GM20431 (cell line): ENCODE measurements around the gene PTPRG.

Source experiments
- in situ Hi-C: fragments of 300-500 bp; cut with MseI, MboI; formaldehyde crosslinking; loops from one replicate; pipeline ENCODE4 v1.15.0; 2020; ENCODE audit warnings: low sequenced_read_pairs; ENCODE audit not compliant: unreplicated experiment

The PTPRG gene

GRCh38 chr3:62101488-62101887 is 540.1 kb downstream of the PTPRG start:
- in situ Hi-C loops: no loop called here

DNA sequence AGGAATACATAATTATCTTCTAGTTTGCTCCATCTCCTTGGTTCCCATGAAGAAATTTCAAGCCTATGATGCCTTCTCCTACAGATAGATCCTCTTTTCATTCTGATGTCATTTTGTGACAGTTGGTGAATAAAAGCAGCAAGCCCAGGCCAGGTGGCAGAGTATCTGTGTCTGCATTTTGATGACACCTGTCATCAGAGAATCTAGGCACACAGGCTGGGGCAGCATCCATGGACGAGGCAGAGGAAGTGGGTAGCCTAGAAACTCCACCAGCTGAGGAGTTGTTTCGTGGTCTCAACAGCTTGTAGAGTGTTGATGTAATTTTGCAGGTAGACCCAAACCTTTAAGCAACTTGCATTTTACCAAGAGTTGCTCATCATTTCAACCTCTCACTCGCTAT is 542.2 kb downstream of the PTPRG start:
- in situ Hi-C loops: no loop called here

- in situ Hi-C loops: no loop called here
Measured at GRCh38 chr3:62109534-62109933, 548.2 kb downstream of the PTPRG start.

DNA sequence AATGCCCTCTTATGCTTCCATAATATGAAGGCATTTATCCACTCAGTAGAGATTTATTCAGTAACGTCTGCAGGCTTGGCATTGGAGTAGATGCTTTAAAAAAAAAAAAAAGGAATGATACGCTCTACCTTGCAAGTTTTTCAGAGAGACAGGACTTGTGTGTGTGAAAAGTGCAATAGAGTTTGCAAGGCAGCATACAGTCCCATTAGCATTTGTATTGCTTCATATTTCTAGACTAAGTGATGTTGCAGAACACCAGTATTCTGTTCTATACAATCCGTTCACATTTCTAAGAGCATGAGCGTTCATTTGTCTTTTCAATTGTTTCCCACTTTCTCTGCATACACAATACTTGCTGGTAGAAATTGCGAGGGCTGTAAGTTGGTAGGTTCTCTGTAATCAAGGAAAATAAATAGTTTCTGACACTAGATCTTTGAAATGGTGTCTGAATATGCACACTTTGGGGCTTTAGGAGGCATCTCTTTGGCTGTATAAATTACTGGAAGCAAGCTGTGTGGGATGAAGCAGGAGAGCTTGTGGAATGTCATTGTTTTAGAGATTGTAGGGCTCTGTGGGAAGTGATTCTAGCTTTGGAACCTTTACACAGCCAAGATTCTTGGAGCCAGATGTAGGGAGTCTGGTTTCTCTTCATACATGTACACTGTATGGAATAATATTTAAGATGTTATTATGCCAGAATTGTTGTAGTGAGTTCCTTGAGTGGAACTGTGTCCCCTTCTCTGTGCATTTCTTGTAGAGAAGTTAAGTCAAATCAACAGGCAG is 549.3 kb downstream of the PTPRG start:
- in situ Hi-C loops: no loop called here

DNA sequence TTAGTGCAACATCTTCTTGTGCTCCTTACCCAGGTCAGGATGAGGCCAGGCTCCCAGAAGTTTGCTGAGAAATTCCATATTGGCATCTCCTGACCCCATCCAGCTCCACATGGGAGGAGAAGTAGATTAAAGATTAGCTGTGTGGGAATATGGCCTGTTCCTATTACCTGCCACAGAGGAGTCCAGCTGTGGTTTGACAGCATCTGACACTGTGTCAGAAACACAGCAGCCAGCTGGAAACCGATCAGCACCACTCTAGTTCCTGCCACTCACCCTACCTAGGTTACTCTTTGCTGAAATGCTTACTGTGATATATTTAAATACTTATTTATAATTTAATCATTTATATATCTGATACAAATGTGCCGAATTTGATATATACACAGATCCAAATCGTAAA is 551.7 kb downstream of the PTPRG start:
- in situ Hi-C loops: no loop called here

DNA sequence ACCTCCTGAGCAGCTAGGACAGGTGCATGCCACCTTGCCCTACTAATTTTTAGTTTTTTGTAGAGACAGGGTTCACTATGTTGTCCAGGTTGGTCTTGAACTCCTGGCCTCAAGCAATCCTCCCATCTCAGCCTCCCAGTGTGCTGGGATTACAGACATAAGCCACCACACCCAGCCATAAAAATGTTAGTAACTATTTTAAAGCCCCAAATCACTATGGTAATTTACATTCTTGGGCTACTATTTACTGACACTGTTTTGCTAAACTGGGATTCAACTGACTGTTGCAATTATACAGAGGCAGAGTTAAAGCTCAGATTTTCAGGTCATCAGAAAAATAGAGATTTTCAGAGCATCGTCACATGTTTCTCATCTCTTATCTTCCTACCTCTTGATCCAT is 553.4 kb downstream of the PTPRG start:
- in situ Hi-C loops: no loop called here

- in situ Hi-C loops: no loop called here
Measured at GRCh38 chr3:62117903-62118548, 556.7 kb downstream of the PTPRG start.

DNA sequence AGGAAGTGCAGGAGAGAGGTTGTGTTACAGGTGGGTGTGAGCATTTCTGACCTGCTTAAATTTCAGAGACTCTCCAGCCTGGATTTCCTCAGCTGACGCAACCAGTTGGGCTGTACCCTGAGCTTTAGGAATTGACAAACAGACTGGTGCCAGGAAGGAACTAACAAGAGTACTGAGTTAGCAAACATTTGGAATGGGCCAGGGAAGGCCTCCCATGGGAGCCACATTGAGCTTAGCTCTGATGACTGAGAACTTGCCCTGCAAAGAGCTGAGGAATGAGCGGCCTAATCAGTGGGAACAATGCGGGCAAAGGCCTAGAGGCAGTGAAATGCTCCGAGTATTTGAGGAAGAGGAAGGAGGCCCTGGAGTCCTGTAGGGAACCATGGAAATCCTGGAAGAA is 557.8 kb downstream of the PTPRG start:
- in situ Hi-C loops: no loop called here

DNA sequence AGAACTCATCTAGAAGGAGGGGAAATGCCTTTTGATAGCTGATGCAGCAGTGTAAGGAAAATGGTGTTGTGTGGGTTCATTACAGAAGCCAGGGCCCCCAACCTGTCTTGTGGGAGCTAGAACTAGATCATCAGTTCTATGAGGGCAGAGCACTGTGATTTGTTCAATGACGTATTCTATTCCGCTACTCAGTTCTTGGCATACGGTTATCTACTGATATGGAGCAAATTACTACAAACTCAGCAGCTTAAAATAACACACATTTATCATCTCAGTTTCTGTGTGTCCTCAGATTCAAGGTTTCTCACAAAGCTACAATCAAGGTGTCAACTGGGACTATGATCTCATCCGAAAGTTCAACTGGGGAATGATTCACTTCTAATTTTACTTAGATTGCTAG is 561.4 kb downstream of the PTPRG start:
- in situ Hi-C loops: no loop called here

- in situ Hi-C loops: no loop called here
Measured at GRCh38 chr3:62125380-62125779, 564.0 kb downstream of the PTPRG start.

DNA sequence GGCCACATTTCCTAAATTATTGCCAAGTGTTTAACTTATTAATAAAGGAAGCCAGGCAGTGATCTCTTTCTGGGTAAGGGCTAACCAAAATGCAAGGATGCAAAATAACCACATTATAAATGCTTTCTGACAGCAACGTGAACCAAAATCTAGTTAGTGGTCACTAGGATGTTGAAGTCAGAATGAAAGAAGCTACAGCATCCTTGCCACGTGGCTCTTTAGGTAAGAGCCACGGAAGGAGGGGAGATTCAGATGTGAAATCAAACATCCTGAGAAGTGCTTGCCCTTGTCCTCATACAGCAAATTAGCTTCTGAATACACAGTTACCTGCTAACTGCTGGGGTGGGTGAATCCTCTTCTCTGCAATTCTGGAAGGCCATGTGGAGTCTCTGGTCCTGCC is 565.7 kb downstream of the PTPRG start:
- in situ Hi-C loops: no loop called here

DNA sequence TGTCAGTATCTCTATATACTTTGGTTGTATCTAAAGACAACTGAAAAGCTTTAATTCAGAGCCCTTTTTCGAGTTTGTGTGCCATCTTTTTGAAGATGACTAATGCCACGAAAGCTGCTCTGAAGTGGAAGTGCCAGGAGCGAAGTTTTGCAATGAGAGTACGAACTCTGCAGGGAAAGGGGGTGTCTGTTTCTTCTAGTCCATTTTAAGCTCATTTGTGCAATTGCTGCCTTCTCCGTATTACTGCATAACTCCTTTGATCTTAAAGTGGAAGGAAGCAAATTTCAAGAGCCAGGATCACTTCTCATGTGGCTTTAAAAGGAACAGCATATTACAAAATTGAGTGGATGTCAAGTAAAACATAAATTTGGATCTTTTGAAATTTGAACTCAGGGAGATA is 566.7 kb downstream of the PTPRG start:
- in situ Hi-C loops: no loop called here

DNA sequence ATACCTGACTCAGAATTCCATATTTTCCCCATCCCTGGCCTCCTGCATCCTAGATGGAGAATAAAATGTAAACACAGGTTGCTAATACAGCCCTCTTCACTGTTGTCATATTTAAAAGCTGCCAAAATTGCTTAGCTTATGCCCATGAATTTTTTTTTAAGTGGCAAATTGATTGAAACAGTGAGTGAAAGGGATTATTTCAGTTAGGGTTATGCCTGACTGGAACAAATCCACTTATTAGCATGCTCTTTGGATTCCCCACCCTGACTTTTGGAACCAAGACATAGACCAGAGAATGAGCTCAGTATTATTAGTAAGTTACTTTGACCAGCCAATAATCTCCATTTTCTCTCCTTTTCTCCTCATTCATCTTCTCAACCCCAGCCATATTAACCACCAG is 567.3 kb downstream of the PTPRG start:
- in situ Hi-C loops: no loop called here

- in situ Hi-C loops: no loop called here
Measured at GRCh38 chr3:62131050-62131449, 569.7 kb downstream of the PTPRG start.

DNA sequence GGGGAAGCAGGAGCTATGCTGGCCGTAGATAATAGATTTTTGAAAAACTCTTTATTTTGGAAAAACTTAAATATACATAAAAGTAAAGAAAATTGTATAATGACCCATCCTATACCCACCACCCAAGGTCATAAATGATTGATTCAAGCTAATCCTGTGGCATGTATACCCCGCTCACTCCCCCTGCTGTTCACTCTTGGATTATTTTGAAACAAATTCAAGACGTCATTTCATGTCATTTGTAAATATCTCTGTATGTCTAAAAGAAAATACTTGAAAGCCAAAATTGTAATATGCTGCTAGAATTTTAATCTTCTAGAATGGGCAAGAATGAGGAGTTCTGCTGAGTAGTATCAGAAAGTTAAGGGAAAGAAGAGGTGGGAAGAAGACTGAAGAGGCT is 570.2 kb downstream of the PTPRG start:
- in situ Hi-C loops: no loop called here

- in situ Hi-C loops: no loop called here
Measured at GRCh38 chr3:62132027-62132602, 570.7 kb downstream of the PTPRG start.

- in situ Hi-C loops: no loop called here
Measured at GRCh38 chr3:62133015-62133414, 571.6 kb downstream of the PTPRG start.

DNA sequence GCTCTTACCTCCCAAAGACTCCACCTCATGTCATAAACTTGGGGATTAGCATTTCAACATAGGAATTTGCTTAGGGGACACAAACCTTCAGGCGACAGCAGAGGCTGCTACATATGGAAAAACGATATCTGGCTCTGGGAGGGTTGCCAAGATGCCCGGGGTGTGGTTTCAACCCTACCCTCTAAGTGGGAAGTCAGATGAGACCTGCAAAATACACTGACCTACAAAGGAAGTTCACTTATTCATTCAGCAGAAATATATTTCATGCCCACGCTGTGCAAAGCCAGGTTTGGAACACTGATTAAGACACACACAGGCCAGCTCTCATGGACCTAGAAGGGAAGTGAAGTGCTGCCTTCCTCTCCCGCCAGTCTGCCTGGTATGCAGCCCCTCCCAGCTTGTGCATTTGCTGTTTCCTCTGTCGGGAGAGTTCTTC is 572.7 kb downstream of the PTPRG start:
- in situ Hi-C loops: no loop called here

DNA sequence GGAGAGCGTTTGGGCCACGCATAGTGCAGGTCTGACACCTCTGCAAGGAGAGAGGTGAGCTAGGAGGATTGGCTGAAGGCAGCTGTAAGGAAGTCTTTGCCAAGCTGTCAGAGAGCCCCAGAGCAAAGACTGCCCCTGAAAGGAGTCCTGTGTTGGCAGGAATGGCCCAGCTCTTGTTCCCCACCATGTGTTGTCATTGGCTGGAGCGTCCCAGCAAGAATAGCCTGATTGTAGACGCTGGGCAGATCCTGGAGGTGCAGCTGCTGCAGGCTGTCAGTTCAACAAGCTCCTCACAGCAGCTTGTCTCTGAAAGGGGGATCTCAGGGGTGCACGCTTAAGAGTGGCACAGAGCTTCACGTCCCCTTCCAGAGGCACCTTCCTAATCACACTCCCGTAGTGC is 574.4 kb downstream of the PTPRG start:
- in situ Hi-C loops: no loop called here

GRCh38 chr3:62139957-62140356 is 578.6 kb downstream of the PTPRG start:
- in situ Hi-C loops: no loop called here

DNA sequence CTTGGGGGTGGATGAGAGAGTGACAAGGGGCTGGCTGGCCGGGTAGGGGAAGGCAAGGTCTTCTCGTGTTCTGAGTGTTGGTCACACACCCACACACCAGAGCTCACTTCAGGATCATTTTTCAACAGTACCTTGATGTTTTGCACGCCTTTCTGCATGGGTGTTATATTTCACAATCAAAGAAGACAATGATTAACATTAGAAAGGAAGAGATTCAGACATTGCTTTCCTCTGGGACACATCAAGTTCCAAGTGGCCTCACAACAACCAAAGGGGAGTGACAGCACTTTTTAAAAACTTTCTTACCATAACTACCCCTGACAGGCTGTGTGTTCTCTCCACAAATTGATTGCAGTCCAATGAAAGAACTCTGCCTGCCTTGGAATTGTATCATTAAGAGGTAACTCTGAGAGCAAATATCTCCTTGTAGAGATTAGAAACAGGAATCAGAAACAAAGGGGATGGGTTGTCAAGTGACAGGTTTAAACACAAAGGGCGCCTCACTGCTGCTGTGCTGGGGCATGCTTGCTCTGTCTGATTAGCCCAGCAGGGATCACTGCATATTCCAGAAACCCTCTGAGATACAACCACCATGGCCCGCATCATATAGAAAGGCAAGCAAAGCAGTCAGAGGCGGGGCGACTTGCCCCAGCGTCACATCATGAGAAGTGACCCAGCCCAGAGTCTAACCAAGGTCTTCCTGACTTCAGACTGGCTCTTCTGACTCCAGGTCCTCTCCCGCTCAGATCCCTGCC is 581.1 kb downstream of the PTPRG start:
- in situ Hi-C loops: no loop called here
